Neural progenitor cell (in vitro differentiated cells): ENCODE measurements around the gene OMA1. TPM values are rescaled to one million over a fixed set of nuclear protein-coding genes. Genes with fewer than 3 reads are reported as not detected.

Experiments
- DNase-seq: peaks from one replicate; pipeline ENCODE4 v3.0.0-alpha.2; 2016; ENCODE audit warnings: low spot score
- H2AFZ ChIP-seq: fragments of 200-600 bp; sonication (generic); replicated peaks from 2 replicates; pipeline ENCODE4 v1.6.1; 2016; ENCODE audit warnings: antibody characterized with exemption
- H3F3A ChIP-seq: fragments of 200-600 bp; sonication (generic); 2 replicates; pipeline ENCODE4 v1.6.1; 2016; ENCODE audit warnings: antibody characterized with exemption, low read depth
- H3K27ac ChIP-seq: fragments of 200-600 bp; sonication (generic); 2 replicates; pipeline ENCODE4 v1.5.1; 2016; ENCODE audit warnings: mild to moderate bottlenecking
- H3K27me3 ChIP-seq: fragments of 200-600 bp; sonication (generic); 2 replicates; pipeline ENCODE4 v1.6.1; 2016; ENCODE audit warnings: mild to moderate bottlenecking, moderate library complexity
- H3K36me3 ChIP-seq: fragments of 200-600 bp; sonication (generic); 2 replicates; pipeline ENCODE4 v1.5.1; 2016
- H3K4me1 ChIP-seq: fragments of 200-600 bp; sonication (generic); 2 replicates; pipeline ENCODE4 v1.6.1; 2016; ENCODE audit warnings: mixed run types
- H3K4me2 ChIP-seq: fragments of 200-600 bp; sonication (generic); 2 replicates; pipeline ENCODE4 v1.6.1; 2016
- H3K4me3 ChIP-seq: fragments of 200-600 bp; sonication (generic); 2 replicates; pipeline ENCODE4 v1.5.1; 2016
- H3K79me2 ChIP-seq: fragments of 200-600 bp; sonication (generic); 2 replicates; pipeline ENCODE4 v1.6.1; 2016; ENCODE audit warnings: low read depth
- H3K9ac ChIP-seq: fragments of 200-600 bp; sonication (generic); 2 replicates; pipeline ENCODE4 v1.6.1; 2016
- H3K9me3 ChIP-seq: fragments of 200-600 bp; sonication (generic); 2 replicates; pipeline ENCODE4 v1.5.1; 2016; ENCODE audit warnings: low read depth
- H4K20me1 ChIP-seq: fragments of 200-600 bp; sonication (generic); 2 replicates; pipeline ENCODE4 v1.6.1; 2016; ENCODE audit warnings: low read depth
- H3K27ac Mint-ChIP-seq: 3 replicates; pipeline ENCODE4 v1.8.0; 2021; ENCODE audit warnings: mixed read lengths
- H3K27me3 Mint-ChIP-seq: 2 replicates; pipeline ENCODE4 v1.8.0; 2022; ENCODE audit warnings: low read depth, mild to moderate bottlenecking, inconsistent platforms, moderate library complexity, mixed read lengths; ENCODE audit not compliant: insufficient read depth
- H3K36me3 Mint-ChIP-seq: 3 replicates; pipeline ENCODE4 v1.8.0; 2021; ENCODE audit warnings: mixed read lengths
- H3K4me1 Mint-ChIP-seq: 3 replicates; pipeline ENCODE4 v1.8.0; 2021; ENCODE audit warnings: mixed read lengths
- H3K4me3 Mint-ChIP-seq: 3 replicates; pipeline ENCODE4 v1.8.0; 2021; ENCODE audit warnings: mild to moderate bottlenecking, moderate library complexity, mixed read lengths
- H3K9me3 Mint-ChIP-seq: 3 replicates; pipeline ENCODE4 v1.8.0; 2020; ENCODE audit warnings: mixed read lengths
- EZH2 ChIP-seq: fragments of 200-600 bp; sonication (generic); IDR thresholded peaks from 2 replicates; pipeline ENCODE4 v1.6.1; 2017; ENCODE audit warnings: antibody characterized with exemption, mild to moderate bottlenecking, moderate library complexity
- EZH2phosphoT487 ChIP-seq: fragments of 200-600 bp; sonication (generic); IDR thresholded peaks from 2 replicates; pipeline ENCODE4 v1.6.1; 2017; ENCODE audit warnings: antibody characterized with exemption
- total RNA-seq: library from RNA; depleted of rRNA; stranded (reverse); fragments of >200 nt; gene quantifications from 2 replicates; pipeline ENCODE4 v1.2.3, GENCODE V29; 2015; ENCODE audit warnings: low replicate concordance
- TF ChIP-seq, protein P1 (sequence below): fragments of 200-600 bp; sonication (generic); IDR thresholded peaks from 2 replicates; pipeline ENCODE4 v1.5.1; 2017; ENCODE audit warnings: antibody characterized with exemption, mild to moderate bottlenecking

Gene OMA1
- total RNA-seq, 1 donor from 2014 or later = 19.8 TPM

DNA sequence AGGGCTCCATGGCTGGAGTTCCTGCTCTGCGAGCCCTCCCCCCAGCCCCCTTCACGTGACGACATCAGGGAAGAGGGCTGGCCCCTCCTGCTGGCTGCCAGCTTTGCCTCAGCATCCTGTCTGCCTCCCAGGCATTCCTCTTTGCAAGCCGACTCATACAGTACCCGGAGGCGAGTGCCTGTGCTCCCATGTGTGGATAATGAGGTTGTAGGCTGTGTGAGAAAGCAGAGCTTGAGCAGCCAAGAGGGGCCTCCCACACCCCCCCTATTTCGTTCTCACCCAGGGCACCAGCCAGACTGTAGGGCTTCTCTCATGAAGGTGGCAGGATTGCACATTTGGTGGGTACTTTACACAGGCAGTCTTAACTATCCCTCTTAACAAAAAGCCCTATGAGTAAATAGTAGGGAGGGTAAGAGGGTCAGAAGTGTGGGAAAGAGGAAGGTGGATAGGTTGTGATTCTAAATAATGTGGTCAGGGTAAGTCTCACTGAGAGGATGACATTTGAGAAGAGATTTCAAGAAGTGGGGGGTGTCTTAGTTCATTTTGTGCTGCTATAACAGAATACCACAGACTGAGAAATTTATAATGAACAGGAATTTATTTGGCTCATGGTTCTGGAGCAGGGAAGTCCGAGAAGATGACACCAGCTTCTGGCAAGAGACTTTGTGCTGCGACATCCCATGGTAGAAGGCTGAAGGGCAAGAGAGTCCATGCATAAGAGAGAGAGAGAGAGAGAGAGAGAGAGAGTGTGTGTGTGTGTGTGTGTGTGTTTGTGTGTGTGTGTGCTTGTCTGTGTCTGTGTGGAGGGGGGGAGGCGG lies 113.5 kb downstream of the OMA1 start:
- H3K36me3 Mint-ChIP-seq = no peaks in the 10 kb centered on the region
- DNase-seq = peak; percentile 92
- Histone ChIP-seq H3K27ac (peak overlapping the region; percentile 15), H3F3A (no peaks in the 10 kb centered on the region), H3K4me2 (peak overlapping the region; percentile 24), H3K36me3 (no peaks in the 10 kb centered on the region), H3K79me2 (no peaks in the 10 kb centered on the region), H3K9me3 (no peaks in the 10 kb centered on the region), H3K4me1 (peaks cover 18% of the 10 kb centered on the region), H3K4me3 (no peak overlapping the region), H3K9ac (no peak overlapping the region), H2AFZ (peak overlapping the region; percentile 84), H3K27me3 (no peaks in the 10 kb centered on the region), H4K20me1 (no peaks in the 10 kb centered on the region)
- H3K4me1 Mint-ChIP-seq = peaks cover 15% of the 10 kb centered on the region
- no peak overlapping the region for H3K4me3 Mint-ChIP-seq
- no peak overlapping the region for H3K27ac Mint-ChIP-seq
- TF ChIP-seq, protein P1, sequence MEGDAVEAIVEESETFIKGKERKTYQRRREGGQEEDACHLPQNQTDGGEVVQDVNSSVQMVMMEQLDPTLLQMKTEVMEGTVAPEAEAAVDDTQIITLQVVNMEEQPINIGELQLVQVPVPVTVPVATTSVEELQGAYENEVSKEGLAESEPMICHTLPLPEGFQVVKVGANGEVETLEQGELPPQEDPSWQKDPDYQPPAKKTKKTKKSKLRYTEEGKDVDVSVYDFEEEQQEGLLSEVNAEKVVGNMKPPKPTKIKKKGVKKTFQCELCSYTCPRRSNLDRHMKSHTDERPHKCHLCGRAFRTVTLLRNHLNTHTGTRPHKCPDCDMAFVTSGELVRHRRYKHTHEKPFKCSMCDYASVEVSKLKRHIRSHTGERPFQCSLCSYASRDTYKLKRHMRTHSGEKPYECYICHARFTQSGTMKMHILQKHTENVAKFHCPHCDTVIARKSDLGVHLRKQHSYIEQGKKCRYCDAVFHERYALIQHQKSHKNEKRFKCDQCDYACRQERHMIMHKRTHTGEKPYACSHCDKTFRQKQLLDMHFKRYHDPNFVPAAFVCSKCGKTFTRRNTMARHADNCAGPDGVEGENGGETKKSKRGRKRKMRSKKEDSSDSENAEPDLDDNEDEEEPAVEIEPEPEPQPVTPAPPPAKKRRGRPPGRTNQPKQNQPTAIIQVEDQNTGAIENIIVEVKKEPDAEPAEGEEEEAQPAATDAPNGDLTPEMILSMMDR = peak; percentile 31
- TF ChIP-seq EZH2phosphoT487 = no peak
- H3K9me3 Mint-ChIP-seq = no peaks in the 10 kb centered on the region
- no peaks in the 10 kb centered on the region for H3K27me3 Mint-ChIP-seq

DNA sequence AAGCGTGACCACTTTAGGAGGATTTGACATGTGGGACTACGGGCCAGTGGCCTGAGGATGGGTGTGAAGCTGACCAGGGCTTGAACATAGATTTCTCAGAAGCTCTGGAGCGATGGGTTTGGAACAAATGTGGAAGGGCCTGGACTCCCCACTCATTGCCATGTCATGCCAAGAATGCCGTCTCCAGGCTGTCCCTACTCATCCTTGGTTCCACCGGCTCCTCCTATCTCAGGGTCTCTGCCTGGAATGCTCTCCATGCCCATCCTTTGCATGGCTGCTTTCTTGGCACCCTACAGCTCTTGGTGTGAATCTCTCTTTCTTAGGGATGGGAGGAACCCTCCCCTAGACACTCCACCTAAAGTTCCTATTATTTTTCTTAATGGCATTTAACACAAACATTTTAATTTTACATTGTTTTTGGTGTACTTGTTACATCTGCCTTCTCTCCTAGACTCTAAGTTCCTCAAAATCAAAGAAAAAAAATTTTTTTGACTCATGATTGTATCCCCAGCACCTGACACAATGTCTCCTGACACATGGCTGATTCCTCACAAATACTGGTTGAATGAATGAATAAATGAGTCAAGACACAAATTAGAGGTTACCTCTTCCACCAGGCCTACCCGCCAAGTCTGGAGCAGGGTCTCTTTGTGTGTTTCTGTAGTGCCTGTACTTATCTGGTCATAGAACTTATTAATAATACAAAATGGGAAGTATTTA lies 114.5 kb downstream of the OMA1 start:
- Histone ChIP-seq H3F3A (no peaks in the 10 kb centered on the region), H3K9ac (no peak overlapping the region), H3K9me3 (no peaks in the 10 kb centered on the region), H4K20me1 (no peaks in the 10 kb centered on the region), H3K27me3 (no peaks in the 10 kb centered on the region), H3K4me2 (peak overlapping the region; percentile 24), H3K79me2 (no peaks in the 10 kb centered on the region), H3K27ac (no peak overlapping the region), H3K4me3 (no peak overlapping the region), H3K4me1 (peaks cover 17% of the 10 kb centered on the region), H2AFZ (peak overlapping the region; percentile 84), H3K36me3 (no peaks in the 10 kb centered on the region)
- no peaks in the 10 kb centered on the region for H3K9me3 Mint-ChIP-seq
- no peak for DNase-seq
- H3K4me3 Mint-ChIP-seq = no peak overlapping the region
- peak overlapping the region; percentile 53 for H3K27ac Mint-ChIP-seq
- TF ChIP-seq, protein P1 = no peak
- TF ChIP-seq EZH2 (no peak), EZH2phosphoT487 (no peak)
- H3K27me3 Mint-ChIP-seq = no peaks in the 10 kb centered on the region
- H3K4me1 Mint-ChIP-seq = peaks cover 13% of the 10 kb centered on the region
- no peaks in the 10 kb centered on the region for H3K36me3 Mint-ChIP-seq

Other genes starting within 250 kb of the OMA1 start
- gene TACSTD2, start 30.5 kb upstream of the OMA1 start, total RNA-seq = 0.28 TPM in 1 of 2 replicates, not detected in the other
- gene MYSM1, start 153.3 kb upstream of the OMA1 start, total RNA-seq = 55.1 and 84.6 TPM in 2 replicates
- 10.2 and 16.8 TPM in 2 replicates for gene JUN, start 237.3 kb upstream of the OMA1 start, total RNA-seq